CD14-positive monocyte (primary cell): ENCODE results near the gene DTNBP1. TPM values are rescaled to one million over a fixed set of nuclear protein-coding genes. Genes with fewer than 3 reads are reported as not detected.

Experiments used
- DNase-seq, 3 donors: peaks; one replicate each; pipeline ENCODE4 v3.0.0-alpha.2; 2011 to 2022
- H2AFZ ChIP-seq: 2 replicates; pipeline ENCODE4 v1.6.0; 2012; ENCODE audit warnings: mild to moderate bottlenecking, low read depth, low read length, inconsistent platforms; ENCODE audit not compliant: insufficient read depth, poor library complexity, severe bottlenecking
- H3K27ac ChIP-seq, 2 donors: 1 replicate in 1 of 2; 2 replicates in 1 of 2; pipeline ENCODE4 v1.5.1; 2012 to 2013; ENCODE audit warnings: low read length in 2 of 2, control low read depth in 1 of 2, inconsistent platforms in 1 of 2, low read depth in 1 of 2, mild to moderate bottlenecking in 1 of 2
- H3K27me3 ChIP-seq, 2 donors: one replicate each; pipeline versions ENCODE4 v1.6.0 to v1.6.1; 2011 to 2013; ENCODE audit warnings: low read length in 2 of 2; ENCODE audit not compliant: control insufficient read depth in 2 of 2, insufficient read depth in 2 of 2
- H3K36me3 ChIP-seq, 2 donors: replicated peaks in 1 of 2; 1 replicate in 1 of 2; 2 replicates in 1 of 2; pipeline versions ENCODE4 v1.5.1 to v1.6.1; 2012 to 2013; ENCODE audit warnings: low read length in 2 of 2, control low read depth in 1 of 2, inconsistent platforms in 1 of 2, mild to moderate bottlenecking in 1 of 2; ENCODE audit not compliant: insufficient read depth in 2 of 2, control insufficient read depth in 1 of 2
- H3K4me1 ChIP-seq, 2 donors: 1 replicate in 1 of 2; 2 replicates in 1 of 2; pipeline versions ENCODE4 v1.5.1 to v1.6.1; 2012 to 2013; ENCODE audit warnings: low read length in 2 of 2, control low read depth in 1 of 2, inconsistent platforms in 1 of 2, mild to moderate bottlenecking in 1 of 2, moderate library complexity in 1 of 2; ENCODE audit not compliant: insufficient read depth in 2 of 2, control insufficient read depth in 1 of 2
- H3K4me2 ChIP-seq: replicated peaks from 2 replicates; pipeline ENCODE3; 2012; ENCODE audit warnings: low read length, moderate library complexity, mild to moderate bottlenecking; ENCODE audit not compliant: poor library complexity, severe bottlenecking; ENCODE audit errors: extremely low read depth
- H3K4me3 ChIP-seq, 3 experiments: fragments of 200-600 bp in 1 of 3; sonication (generic) in 1 of 3; replicated peaks in 1 of 3; 1 replicate in 2 of 3; 2 replicates in 1 of 3; pipeline ENCODE4 v1.5.1; 2011 to 2013; ENCODE audit warnings: low read length in 3 of 3, mild to moderate bottlenecking in 3 of 3, control low read depth in 2 of 3, low read depth in 2 of 3, inconsistent platforms in 1 of 3, moderate library complexity in 1 of 3
- H3K79me2 ChIP-seq: 2 replicates; pipeline ENCODE4 v1.6.0; 2012; ENCODE audit warnings: mild to moderate bottlenecking, control low read depth, inconsistent platforms, low read length, moderate library complexity; ENCODE audit not compliant: insufficient read depth
- H3K9ac ChIP-seq: 2 replicates; pipeline ENCODE4 v1.6.0; 2017; ENCODE audit warnings: low read length, mild to moderate bottlenecking; ENCODE audit not compliant: insufficient read depth, poor library complexity, severe bottlenecking
- H3K9me3 ChIP-seq, 2 donors: replicated peaks in 1 of 2; 1 replicate in 1 of 2; 2 replicates in 1 of 2; pipeline versions ENCODE4 v1.5.1 to v1.6.1; 2012 to 2013; ENCODE audit warnings: low read length in 2 of 2, control low read depth in 1 of 2; ENCODE audit not compliant: control insufficient read depth in 1 of 2, insufficient read depth in 1 of 2
- H4K20me1 ChIP-seq: 2 replicates; pipeline ENCODE4 v1.6.0; 2012; ENCODE audit warnings: mild to moderate bottlenecking, low read length, control low read depth, moderate library complexity; ENCODE audit not compliant: insufficient read depth
- H3K27ac Mint-ChIP-seq, 7 donors: one replicate each; pipeline ENCODE4 v1.8.0; 2020; ENCODE audit warnings: mild to moderate bottlenecking in 7 of 7, mixed read lengths in 7 of 7, moderate library complexity in 6 of 7, inconsistent platforms in 2 of 7
- H3K27me3 Mint-ChIP-seq, 3 donors: one replicate each; pipeline ENCODE4 v1.8.0; 2021 to 2022; ENCODE audit warnings: low read depth in 3 of 3, mild to moderate bottlenecking in 3 of 3, mixed read lengths in 3 of 3, moderate library complexity in 3 of 3, inconsistent platforms in 1 of 3
- H3K36me3 Mint-ChIP-seq, 2 donors: one replicate each; pipeline ENCODE4 v1.8.0; 2020; ENCODE audit warnings: mixed read lengths in 2 of 2, inconsistent platforms in 1 of 2, mild to moderate bottlenecking in 1 of 2
- H3K4me1 Mint-ChIP-seq: one replicate; pipeline ENCODE4 v1.8.0; 2020; ENCODE audit warnings: mild to moderate bottlenecking, mixed read lengths
- H3K4me3 Mint-ChIP-seq, 2 donors: one replicate each; pipeline ENCODE4 v1.8.0; 2020; ENCODE audit warnings: mild to moderate bottlenecking in 2 of 2, mixed read lengths in 2 of 2, moderate library complexity in 1 of 2
- H3K9me3 Mint-ChIP-seq, 7 donors: one replicate each; pipeline ENCODE4 v1.8.0; 2020 to 2022; ENCODE audit warnings: mixed read lengths in 7 of 7, mild to moderate bottlenecking in 6 of 7, moderate library complexity in 6 of 7, inconsistent platforms in 2 of 7
- CTCF ChIP-seq: fragments of 200-600 bp; IDR thresholded peaks from one replicate; pipeline ENCODE4 v1.8.0; 2022; ENCODE audit warnings: antibody characterized with exemption, mild to moderate bottlenecking
- WGBS: methylation state at CpG from one replicate; pipeline ENCODE4 v1.1.5; 2013; ENCODE audit warnings: missing lambda C conversion rate; ENCODE audit not compliant: insufficient coverage; 5-methylcytosine and 5-hydroxymethylcytosine counted together
- intact Hi-C, 2 donors: fragments of 100-400 bp; cut with micrococcal nuclease; formaldehyde crosslinking; loops; one replicate each; pipeline versions ENCODE4 v1.15.0 to v1.15.1; 2023
- polyA plus RNA-seq, 3 donors: library from polyadenylated mRNA; depleted of rRNA in 1 of 3; unstranded in 2 of 3; stranded (reverse) in 1 of 3; fragments of 300-500 nt in 2 of 3; fragments of >200 nt in 1 of 3; fragmentation: Illumina TruSeq in 2 of 3; gene quantifications; 1 replicate in 2 of 3; 2 replicates in 1 of 3; pipeline ENCODE4 v1.2.3, GENCODE V29; 2012 to 2021

Gene DTNBP1
- polyA plus RNA-seq, 3 donors: 19.7 to 26.9 (median 20.5) TPM

- no peak overlapping the region for H3K27ac Mint-ChIP-seq
- Histone ChIP-seq H3K9me3 (no peaks in the 10 kb centered on the region), H3K9ac (no peak overlapping the region), H4K20me1 (no peaks in the 10 kb centered on the region), H3K27me3 (no peaks in the 10 kb centered on the region), H3K79me2 (no peaks in the 10 kb centered on the region), H3K4me1 (peaks cover 36 to 41% of the 10 kb centered on the region in 2 donors), H3K4me3 (no peak overlapping the region), H3K4me2 (no peak overlapping the region), H2AFZ (no peak overlapping the region), H3K27ac (no peak overlapping the region), H3K36me3 (no peaks in the 10 kb centered on the region)
- peaks cover 0 to 3% (median 0%) of the 10 kb centered on the region in 3 donors for H3K27me3 Mint-ChIP-seq
- no peak overlapping the region for H3K4me3 Mint-ChIP-seq
- no peaks in the 10 kb centered on the region for H3K36me3 Mint-ChIP-seq
- no peak for TF ChIP-seq CTCF
- peaks cover 38% of the 10 kb centered on the region for H3K4me1 Mint-ChIP-seq
- 100% methylated on average over 2 of the region's 3 CpGs for WGBS
- no peaks in the 10 kb centered on the region for H3K9me3 Mint-ChIP-seq
- no peak for DNase-seq
- intact Hi-C loops: no loop called here
Measured at GRCh38 chr6:15673666-15674065, 10.8 kb upstream of the DTNBP1 start.

GRCh38 chr6:15672818-15673217 lies 10.0 kb upstream of the DTNBP1 start:
- peaks cover 36 to 41% of the 10 kb centered on the region in 2 donors for H3K4me1 ChIP-seq
- DNase-seq: no peak
- no peak for TF ChIP-seq CTCF
- no peak overlapping the region for H3K27ac ChIP-seq
- no peak overlapping the region for H3K27ac Mint-ChIP-seq
- no peaks in the 10 kb centered on the region for H4K20me1 ChIP-seq
- H3K9ac ChIP-seq: no peak overlapping the region
- H3K4me1 Mint-ChIP-seq: peaks cover 38% of the 10 kb centered on the region
- H3K27me3 ChIP-seq: no peaks in the 10 kb centered on the region
- H3K9me3 ChIP-seq: no peaks in the 10 kb centered on the region
- H3K36me3 ChIP-seq: no peaks in the 10 kb centered on the region
- no CpG with 5 or more reads among the region's 3 CpGs for WGBS
- no peaks in the 10 kb centered on the region for H3K36me3 Mint-ChIP-seq
- no peak overlapping the region for H3K4me3 Mint-ChIP-seq
- H3K4me2 ChIP-seq: no peak overlapping the region
- H2AFZ ChIP-seq: no peak overlapping the region
- no peaks in the 10 kb centered on the region for H3K9me3 Mint-ChIP-seq
- intact Hi-C loops: no loop called here
- no peak overlapping the region for H3K4me3 ChIP-seq
- peaks cover 0 to 3% (median 0%) of the 10 kb centered on the region in 3 donors for H3K27me3 Mint-ChIP-seq
- no peaks in the 10 kb centered on the region for H3K79me2 ChIP-seq
